Measurements from ENCODE around the gene WEE1.

WEE1 gene

GRCh38 chr11:9636691-9637090 is 63.2 kb downstream of the WEE1 start:
- TF ChIP-seq FOXP2 (optimal IDR thresholded peaks at IDR 0.05; ENCODE audit: borderline replicate concordance, extremely low read depth, extremely low read length, insufficient read depth) = no peak
- TF ChIP-seq TAF1 (IDR thresholded peaks at IDR 0.05; ENCODE audit: borderline replicate concordance, insufficient read depth, low read length) = no peak
- TF ChIP-seq SIN3A (IDR thresholded peaks at IDR 0.05; ENCODE audit: borderline replicate concordance, insufficient read depth, low read length) = no peak

- no peak for TF ChIP-seq SIN3A (IDR thresholded peaks at IDR 0.05; ENCODE audit: borderline replicate concordance, insufficient read depth, low read length)
- TF ChIP-seq FOXP2 (optimal IDR thresholded peaks at IDR 0.05; ENCODE audit: borderline replicate concordance, extremely low read depth, extremely low read length, insufficient read depth) = no peak
- TF ChIP-seq TAF1 (IDR thresholded peaks at IDR 0.05; ENCODE audit: borderline replicate concordance, insufficient read depth, low read length) = no peak
- no peak for TF ChIP-seq POLR2AphosphoS5 (IDR thresholded peaks at IDR 0.05; ENCODE audit: low read depth, low read length)
Measured at GRCh38 chr11:9639099-9639498, 65.6 kb downstream of the WEE1 start.
